Left forelimb (tissue), 1 donor: ENCODE results near the gene AGPS.
"Not testable (repeated sequence)": the region's sequence is repeated elsewhere in the genome, so short reads cannot be mapped to it uniquely, and the experiment has no call there.

ENCODE experiments used
- DNase-seq: peaks from one replicate; pipeline ENCODE4 v3.0.0-alpha.2; 2018; ENCODE audit warnings: low spot score

The AGPS gene

DNA sequence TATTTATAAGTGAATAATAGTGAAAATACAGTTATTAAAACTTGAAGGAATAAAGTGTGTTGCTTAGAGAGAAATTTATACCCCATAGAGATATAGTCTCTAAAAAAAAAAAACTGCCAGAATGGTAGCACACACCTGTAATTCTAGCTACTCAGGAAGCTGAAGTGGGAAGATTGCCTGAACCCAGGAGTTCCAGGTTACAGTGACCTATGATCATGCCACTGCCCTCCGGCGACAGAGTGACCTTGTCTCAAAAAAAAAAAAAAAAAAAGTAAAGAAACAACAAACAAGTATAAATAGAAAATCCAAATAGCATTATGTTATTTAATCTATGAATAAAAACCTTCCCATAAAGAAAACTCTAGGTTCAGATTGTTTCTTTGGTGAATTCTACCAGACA, 7.4 kb upstream of the AGPS start:
- DNase-seq = no peak

DNA sequence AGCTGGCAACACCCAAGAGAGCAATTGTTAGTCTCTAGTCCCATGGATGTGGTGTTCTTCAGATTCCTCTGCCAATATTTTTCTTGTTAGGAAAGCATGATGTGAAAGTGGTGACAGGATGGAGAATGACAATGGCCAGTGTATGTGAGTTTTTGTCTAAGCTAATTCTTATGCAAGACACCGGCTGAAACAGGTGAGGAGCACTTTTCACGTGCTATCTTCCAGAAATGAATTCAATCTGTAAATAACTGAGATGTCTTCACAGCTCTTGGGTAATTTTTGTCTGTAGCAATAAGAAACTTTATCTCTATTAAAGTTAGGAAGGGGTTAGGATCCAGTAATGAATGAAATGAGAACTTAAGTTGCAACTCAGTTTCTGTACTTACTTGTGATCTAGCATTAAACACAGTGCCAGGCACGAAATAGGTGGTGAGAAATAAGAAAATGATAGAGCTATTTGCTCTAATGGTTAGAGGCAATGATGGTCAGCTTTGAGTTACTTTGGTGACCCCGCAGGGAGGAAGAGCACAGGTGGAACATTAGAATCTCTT, 676 bp upstream of the AGPS start:
- no peak for DNase-seq

DNA sequence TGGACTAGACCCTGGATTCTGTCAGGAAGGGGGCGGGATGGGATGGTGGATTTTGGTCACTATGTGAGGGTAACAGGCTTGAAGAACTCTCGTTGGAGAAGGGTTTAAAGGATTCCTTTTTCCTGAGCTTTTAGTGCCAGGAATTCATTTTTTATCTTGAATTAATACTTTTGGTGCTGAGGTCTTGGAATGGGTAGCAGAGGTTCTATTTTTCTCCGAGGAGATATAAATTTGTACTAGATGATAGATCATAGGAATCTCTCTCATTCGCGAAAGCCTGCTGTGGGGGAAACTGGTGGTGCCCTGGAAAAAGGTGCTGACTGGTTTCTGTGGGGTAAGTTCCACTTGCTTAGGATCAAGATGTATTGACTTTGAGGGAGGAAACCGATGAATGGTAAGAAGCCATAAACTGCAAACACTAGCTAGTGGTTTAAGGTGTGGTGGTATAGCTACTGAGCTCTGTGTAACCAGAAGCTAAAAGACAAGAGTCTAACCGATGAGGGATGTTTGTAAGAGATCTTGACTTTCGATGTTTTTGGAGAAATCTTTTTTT, 706 bp downstream of the AGPS start:
- DNase-seq = no peak

DNA sequence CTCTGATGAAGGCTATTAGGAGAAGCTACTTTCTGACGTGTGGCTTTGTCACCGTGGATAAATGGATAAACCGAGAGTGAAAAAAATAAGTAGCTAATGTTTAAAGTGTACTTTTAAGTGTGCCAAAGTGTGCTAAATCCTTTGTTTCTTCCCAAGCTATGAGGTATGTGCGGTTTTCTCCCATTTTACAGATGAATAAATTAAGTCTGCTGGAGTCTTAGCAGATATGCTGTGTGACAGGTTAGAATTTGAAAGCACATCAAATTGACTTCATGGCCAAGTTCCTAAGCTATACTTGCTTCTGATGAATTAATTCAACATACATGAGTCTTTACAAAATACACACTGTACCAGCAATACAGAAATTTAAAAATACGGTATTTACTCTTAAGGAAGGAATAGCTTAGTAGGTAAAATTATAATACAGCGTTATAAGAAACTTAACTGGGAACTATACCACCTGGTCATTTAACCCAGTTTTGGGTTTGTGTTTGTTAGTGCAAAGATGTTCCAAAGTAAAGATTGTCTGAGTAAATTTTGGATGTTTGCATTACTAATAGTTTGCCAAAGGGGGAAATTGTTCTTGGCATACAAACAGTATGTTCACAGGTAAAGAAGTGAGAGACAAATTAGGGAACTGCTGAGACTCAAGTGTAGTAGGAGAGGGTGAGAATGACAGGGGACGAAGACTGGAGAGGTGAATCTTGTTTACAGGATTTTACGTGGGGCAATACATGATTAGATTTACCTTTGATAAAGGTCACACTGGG, 1.4 kb downstream of the AGPS start:
- no peak for DNase-seq

DNA sequence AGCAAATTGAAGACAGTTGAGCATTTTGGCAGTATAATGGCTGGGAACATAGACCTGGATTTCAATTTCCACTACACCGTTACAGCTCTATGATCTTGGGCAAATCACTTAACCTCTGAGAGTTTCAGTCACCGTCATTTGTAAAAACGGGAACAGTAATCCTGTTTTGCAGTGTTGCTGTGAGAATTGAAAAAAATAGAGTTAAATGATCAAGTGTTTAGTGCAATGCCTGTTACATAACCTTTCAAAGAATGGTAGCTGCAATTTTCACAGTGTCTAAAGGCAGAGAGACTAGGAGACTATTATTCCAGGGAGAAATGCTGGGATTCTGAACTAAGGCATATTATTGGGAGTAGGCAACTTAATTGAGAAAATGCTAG, 2.0 kb downstream of the AGPS start:
- DNase-seq = no peak

DNA sequence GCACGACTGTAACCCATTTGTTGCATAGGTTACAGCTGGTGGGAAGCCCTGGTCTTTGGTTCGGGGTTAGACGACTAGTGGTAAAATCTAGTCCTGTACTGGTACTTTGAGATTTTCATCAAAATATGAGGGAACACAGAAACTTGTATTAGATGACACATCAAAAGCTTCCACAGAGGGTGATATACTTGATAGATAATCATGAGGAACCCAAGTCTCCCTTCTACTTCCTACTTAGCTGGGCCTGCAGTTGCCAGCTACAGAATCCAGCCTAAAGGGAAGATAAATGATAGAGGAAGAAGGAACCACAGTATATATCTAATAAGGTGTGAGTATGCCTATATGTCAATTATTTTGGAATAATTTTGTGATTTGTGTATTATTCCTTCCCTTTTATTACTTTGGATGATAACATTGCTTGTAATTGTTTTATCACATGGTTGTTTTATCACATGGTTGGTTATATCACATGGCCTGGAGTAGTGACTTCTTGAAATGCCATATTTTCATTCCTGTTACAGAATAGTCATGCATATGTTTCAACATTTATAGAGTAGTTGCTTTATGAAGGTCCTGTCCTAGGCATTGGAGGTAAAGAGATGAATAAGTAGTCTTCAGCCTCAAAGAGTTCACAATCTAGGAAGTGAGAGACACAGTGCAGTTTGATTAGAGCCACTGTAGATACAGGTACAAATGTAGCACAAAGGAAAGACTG, 2.9 kb downstream of the AGPS start:
- no peak for DNase-seq

DNA sequence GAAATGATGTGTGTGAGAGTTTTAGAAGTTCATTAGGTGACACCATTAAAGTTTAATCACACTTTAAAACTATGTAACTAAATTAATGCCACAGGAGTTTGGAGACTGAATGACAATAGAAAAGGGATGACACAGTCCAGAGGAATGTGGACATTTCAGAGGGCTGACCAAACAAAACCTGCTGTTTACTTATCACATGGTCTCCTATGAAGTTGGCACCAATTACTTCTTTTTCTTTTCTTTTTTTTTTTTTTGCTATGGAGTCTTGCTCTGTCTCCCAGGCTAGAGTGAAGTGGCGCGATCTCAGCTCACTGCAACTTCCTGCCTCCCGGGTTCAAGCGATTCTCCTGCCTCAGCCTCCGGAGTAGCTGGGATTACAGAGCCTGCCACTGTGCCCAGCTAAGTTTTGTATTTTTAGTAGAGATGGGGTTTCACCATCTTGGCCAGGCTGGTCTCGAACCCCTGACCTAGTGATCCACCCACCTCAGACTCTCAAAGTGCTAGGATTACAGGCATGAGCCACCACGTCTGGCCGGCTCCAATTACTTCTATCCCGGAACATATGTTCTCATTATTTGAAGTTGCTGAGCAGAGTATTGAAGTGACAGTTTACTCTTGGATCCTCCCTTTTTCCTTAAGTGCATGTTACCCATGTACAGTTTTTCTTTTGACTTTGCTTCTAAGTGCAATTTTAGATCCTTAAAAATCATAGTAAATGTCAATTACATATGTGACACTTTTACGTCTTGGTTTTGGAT, 4.3 kb downstream of the AGPS start:
- DNase-seq = no peak

DNA sequence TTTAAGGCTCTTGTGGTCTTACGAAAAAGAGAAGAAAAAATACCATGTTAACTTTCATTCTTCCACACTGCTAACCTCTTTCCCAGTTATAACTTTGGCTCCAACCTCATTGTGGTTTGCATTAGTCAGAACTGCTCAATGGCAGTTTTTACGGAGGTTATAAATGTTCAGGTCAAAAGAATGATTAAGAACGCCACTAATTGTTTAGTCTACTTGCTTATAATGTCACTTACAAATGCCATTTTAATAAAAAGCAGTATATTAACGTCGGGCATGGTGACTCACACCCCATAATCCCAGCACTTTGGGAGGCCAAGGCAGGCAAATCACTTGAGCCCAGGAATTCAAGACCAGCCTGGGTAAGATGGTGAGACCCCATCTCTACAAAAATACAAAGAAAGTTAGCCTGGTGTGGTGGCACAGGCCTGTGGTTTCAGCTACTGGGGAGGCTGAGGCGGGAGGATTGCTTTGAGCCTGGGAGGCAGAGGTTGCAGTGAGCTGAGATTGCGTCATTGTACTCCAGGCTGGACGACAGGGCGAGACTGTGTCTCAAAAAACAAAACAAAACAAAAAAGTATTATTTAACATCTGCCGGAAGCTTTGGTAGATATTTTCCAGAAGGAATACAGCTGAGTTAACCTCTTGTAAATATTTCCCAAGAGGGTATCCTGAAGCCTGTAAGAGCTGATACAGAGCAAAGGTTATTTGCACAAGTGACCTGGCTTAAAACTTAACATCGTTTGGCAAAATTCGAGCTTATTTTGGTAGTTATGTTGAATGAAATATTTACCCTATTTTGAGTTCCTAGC, 5.1 kb downstream of the AGPS start:
- DNase-seq = no peak

DNA sequence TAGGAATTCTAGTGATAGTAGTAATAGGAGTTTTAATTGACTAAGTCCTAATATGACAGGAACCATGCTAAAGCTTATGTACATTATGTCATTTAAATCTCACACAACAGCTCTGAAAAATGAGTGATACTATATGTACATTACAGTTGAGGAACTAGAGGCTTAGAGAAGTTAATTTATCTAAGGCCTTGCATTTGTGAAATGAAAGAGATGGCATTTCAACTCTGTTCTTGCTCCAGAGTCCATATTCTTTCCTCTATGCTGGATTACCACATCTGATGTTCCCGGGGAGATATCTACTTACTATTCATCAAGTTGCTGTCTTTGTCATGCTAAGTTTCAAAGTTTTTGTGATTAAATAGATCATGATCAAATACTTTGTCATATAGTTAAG, 5.7 kb downstream of the AGPS start:
- DNase-seq = no peak

DNA sequence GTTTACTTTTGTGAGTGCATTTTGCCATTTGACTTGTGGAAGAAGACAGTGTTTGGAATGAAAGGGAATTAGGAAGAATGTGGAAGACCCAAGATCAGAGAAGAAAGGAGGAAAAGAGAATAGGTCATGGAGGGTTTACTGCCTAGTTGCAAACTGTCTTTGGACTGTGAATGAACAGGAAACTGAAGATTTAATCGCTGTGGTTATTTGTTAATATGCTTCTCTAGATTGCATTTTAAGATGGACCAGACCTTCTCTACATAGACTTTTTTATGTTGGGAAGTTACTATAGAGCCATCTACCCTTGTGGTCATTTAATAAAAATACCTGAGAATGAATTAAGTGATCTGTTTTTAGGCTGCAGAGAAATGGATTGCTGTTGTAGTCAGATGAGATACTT, 6.2 kb downstream of the AGPS start:
- DNase-seq = no peak

DNA sequence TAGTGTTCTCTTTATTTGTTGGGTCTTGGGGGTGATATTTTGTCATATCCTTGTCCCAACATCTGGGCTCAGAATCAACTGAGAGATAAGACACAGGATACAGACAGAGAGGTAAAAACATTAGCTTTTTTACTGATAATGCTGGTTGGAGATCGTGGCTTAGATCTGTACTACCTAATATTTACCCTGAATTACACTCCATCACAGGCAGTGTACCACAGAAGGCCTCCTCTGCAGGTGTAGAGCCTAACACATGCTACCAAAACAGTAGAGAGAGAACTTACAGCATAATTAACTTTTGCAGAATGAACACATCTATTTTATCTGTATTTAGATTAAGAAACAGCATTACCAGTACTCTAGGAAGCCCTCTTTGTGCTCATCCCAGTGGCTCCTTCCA, 6.8 kb downstream of the AGPS start:
- DNase-seq = no peak

DNA sequence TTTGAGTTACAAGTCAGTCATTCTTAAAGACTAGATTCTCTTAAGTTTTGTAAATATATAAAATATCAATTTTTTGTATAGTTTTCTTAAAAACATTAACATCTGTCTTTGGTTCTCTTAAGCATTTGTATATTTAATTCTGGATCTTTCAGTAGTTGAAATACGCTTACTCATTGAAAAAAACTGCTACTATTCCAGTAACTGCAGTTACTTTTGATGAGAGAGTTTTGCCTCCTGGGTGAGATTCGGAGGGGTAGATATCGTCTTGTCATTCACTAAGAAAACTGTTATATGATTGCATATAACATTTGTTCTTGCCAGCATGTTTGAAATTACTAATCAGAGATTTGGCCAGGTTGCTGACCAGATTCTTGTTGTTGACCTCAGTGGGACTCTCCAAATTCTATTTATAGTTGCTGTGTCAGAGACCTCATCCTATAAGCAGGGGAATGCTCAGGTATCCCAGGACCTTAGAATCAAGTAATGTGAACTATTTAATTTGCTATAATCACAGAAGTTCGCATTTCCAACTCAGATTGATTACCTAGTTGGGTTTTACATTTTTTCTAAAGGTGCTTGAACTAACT, 7.9 kb downstream of the AGPS start:
- DNase-seq = no peak

DNA sequence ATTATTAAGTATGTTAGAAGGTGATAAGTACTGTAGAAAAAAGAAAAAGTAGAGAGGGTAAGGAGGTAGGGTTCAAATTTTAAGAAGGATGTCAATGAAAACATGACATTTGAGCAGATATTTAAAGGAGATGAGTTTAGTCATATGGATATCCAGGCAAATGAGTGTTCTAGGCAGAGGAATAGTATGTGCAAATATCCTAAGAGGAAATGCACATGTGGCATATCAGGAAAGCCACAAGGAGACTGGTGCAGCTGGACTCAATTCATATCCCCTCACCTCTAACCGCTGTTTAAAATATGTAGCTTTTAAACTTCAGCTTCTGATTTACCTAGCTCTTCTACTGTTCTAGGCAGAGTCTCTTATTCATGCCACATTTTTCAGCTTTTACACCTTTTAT, 9.5 kb downstream of the AGPS start:
- DNase-seq = no peak

DNA sequence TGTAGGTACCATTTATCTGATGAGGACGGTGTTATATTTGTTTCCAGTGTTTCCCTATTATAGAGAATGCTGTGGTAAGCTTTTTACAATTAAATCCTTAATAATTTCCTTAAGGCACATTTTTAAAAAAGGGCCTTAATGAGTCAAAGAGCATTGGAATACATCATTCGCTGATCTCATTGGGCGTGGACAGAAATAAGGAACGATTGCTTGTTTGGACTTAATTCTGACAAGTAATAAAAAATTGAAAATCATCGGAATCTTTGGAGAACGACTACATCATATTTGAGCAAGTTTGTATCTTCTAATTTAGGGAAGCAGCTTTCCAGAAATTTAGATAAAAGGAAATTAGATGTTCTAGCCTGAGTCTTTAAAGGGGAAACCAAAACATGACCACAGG, 11.3 kb downstream of the AGPS start:
- DNase-seq = no peak

DNA sequence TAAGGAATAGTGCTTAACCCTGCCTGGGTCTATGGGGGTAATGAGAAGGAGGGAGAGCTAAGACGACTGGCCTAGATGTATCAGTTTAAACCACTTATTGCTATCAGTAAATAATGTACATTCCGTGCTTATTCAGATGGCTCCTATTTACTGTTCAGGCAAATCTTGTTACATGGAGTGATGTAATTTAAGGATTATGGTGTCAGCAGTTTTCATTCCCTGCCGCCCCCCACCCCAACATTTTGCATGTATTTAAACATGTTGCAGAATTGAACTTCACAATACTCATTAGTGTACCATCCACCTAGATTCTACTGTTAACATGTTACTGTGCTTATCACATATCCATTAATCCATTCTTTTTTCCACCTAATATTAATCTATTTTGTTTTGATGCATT, 11.7 kb downstream of the AGPS start:
- DNase-seq = no peak

DNA sequence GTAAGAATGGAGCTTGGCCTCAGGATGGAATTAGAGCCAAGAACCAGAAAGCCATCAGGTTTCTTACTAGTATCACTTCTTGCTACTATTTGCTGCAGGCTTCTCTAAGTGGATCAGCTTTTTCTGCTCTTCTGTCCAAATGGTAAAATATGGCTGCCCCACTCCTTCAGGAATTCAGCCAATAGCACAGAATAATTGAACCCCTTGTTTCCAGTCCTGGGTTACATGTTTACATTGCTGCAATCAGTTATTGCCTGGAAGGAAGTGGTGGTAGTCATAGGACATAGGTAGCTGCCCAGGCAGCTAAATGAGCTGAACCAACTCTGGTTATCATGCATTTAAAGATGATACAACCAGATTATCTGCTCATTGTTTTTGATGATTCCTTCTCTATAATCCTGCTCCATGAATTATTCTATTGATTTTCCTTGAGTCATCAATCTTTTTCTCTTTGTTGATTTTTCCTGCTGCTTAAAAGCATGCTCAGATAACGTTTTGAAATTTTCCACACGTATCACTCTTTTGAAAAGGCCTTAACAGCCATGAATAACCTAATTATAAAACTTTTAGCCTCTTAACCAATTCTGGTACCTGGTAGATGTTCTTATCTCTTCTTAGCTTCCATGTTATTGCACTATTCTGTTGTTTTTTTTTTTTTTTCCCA, 12.6 kb downstream of the AGPS start:
- no peak for DNase-seq

DNA sequence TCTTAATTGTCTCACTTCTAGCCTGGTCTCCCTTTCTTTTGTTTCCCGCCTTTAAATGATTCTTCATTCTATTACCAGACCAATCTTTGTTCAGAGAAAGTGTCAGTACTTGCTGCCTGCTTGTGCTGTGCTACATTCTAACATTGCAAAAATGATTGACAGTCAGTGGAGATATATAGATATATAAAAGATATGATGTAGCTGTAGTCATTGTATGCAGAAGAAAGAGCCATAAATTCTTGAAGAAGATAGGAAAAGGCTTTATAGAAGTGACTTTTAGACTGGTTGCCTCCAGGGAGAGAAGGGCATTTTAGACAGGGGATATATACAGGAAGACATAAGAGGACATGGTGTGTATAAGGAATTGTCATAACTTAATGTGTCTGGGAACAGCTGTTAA, 13.6 kb downstream of the AGPS start:
- no peak for DNase-seq

DNA sequence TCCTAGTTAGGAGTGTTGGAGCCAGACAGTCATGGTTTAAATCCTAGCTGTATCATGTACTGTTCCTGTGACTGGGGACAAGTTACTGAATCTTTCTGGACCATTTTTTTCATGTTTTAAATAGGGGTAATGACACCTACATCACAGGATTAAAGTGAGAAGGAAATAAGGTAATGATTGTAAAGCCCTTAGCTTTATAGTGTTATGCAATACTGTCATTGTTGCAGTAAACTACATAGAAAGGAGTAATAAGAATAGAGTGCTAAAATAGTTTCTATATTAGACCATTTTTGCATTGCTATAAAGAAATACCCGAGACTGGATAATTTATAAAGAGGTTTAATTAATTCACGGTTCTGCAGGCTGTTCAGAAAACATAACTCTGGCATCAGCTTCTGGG, 14.5 kb downstream of the AGPS start:
- DNase-seq = no peak

DNA sequence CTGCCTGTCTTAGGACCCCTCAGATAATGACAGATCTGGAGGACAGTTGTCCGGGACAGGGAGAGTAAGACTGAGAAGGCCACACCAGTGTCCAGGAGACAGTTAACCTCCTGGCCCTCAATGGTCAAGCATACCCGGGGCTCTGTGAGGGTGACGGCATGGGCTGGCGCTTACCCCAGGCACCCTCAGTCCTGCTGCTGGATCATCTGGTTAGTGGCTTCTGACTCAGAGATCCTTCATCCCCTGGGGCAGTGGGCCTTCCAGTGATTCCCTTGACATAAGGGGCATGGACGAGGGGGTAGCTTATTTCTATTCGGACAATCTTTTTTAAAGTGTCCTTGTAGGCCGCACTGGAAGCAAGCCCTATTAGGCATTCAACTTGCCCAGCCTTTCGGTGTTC, 18.1 kb downstream of the AGPS start:
- DNase-seq = not testable (repeated sequence)

DNA sequence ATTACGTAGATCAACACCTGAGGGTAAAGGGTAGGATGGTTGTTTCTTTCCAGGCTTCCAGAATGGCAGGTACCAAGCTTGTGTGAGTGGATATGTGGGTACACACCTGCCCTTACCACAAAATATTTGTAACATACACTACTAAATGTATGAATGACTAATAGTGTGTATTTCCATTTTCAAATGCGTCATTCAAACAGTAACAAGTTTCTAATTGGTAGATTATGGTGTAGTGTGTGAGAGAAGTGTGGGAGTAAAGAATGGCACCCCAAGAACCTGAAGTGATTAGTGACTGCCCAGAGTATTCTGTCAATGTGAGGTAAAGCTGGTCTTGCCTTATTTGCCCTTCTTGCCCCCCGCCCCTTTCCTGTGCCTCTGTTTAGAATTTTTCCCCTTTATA, 21.1 kb downstream of the AGPS start:
- no peak for DNase-seq

DNA sequence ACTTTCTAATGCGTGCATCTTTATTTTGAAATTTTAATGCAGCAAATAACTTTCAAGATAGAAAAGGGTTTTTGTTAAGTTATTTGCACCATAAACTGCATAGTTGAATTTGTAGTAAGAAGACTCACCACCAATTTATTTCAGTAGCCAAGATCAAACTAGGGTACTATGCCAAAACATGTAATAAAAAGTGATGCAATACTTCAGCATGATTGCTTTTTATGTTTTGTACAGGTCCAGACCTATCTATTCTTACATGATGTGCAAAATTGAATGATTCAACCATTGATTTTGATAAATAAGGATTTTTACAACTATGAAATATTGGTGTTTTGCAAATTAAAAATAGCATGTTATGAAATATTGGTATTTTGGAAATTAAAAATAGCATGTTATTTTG, 26.7 kb downstream of the AGPS start:
- DNase-seq = no peak
